ENCODE data around the gene F11. TPM values are rescaled to one million over a fixed set of nuclear protein-coding genes. Genes with fewer than 3 reads are reported as not detected.
"Not testable (repeated sequence)": the region's sequence is repeated elsewhere in the genome, so short reads cannot be mapped to it uniquely, and the experiment has no call there.

The F11 gene
- total RNA-seq, 2 donors from 2014 or later: not detected

- DNase-seq: no peak
- H3K36me3 Mint-ChIP-seq (ENCODE audit: insufficient read depth in 2 of 2): peaks cover 0 to under 1% of the 10 kb centered on the region in 2 donors
- H3K4me1 Mint-ChIP-seq (ENCODE audit: low read depth): no peaks in the 10 kb centered on the region
- no peaks in the 10 kb centered on the region for H3K27me3 Mint-ChIP-seq (ENCODE audit: low read depth)
- peaks cover 0 to 2% of the 10 kb centered on the region in 2 donors for H3K9me3 Mint-ChIP-seq
- no peak for ATAC-seq (replicated peaks in 1 of 2)
- no peak overlapping the region for H3K4me3 Mint-ChIP-seq
- no peak overlapping the region for H3K27ac Mint-ChIP-seq
These were observed 25.0 kb upstream of the F11 start for GRCh38 chr4:186240848-186241491.

GRCh38 chr4:186241616-186242015 lies 24.4 kb upstream of the F11 start:
- no peak for DNase-seq
- Mint-ChIP-seq H3K4me3 (no peak overlapping the region), H3K27ac (no peak overlapping the region), H3K9me3 (peaks cover 0 to 7% of the 10 kb centered on the region in 2 donors), H3K36me3 (ENCODE audit: insufficient read depth in 2 of 2) (peaks cover 0 to 7% of the 10 kb centered on the region in 2 donors), H3K27me3 (ENCODE audit: low read depth) (peaks cover 2% of the 10 kb centered on the region), H3K4me1 (ENCODE audit: low read depth) (no peaks in the 10 kb centered on the region)
- ATAC-seq (replicated peaks in 1 of 2): no peak

- not testable (repeated sequence) for H3K36me3 Mint-ChIP-seq (ENCODE audit: insufficient read depth in 2 of 2); H3K9me3 Mint-ChIP-seq; ATAC-seq (replicated peaks in 1 of 2); H3K27me3 Mint-ChIP-seq (ENCODE audit: low read depth); DNase-seq; H3K4me3 Mint-ChIP-seq; H3K4me1 Mint-ChIP-seq (ENCODE audit: low read depth); H3K27ac Mint-ChIP-seq
These were observed 24.0 kb upstream of the F11 start for GRCh38 chr4:186242031-186242430.

- Mint-ChIP-seq H3K27me3 (ENCODE audit: low read depth) (peaks cover 6% of the 10 kb centered on the region), H3K4me3 (no peak overlapping the region), H3K36me3 (ENCODE audit: insufficient read depth in 2 of 2) (peaks cover 0 to 7% of the 10 kb centered on the region in 2 donors), H3K27ac (no peak overlapping the region), H3K9me3 (peaks cover 0 to 7% of the 10 kb centered on the region in 2 donors), H3K4me1 (ENCODE audit: low read depth) (no peaks in the 10 kb centered on the region)
- ATAC-seq (replicated peaks in 1 of 2) (no peak), DNase-seq (no peak)
These were observed 22.7 kb upstream of the F11 start for GRCh38 chr4:186243331-186243730.

GRCh38 chr4:186244835-186245234 lies 21.2 kb upstream of the F11 start:
- ATAC-seq (replicated peaks in 1 of 2) (no peak), DNase-seq (no peak)
- H3K27me3 Mint-ChIP-seq (ENCODE audit: low read depth): peaks cover 6% of the 10 kb centered on the region
- peaks cover 0 to 7% of the 10 kb centered on the region in 2 donors for H3K9me3 Mint-ChIP-seq
- no peak overlapping the region for H3K4me3 Mint-ChIP-seq
- H3K36me3 Mint-ChIP-seq (ENCODE audit: insufficient read depth in 2 of 2): peaks cover 0 to 7% of the 10 kb centered on the region in 2 donors
- H3K4me1 Mint-ChIP-seq (ENCODE audit: low read depth): no peaks in the 10 kb centered on the region
- H3K27ac Mint-ChIP-seq: no peak overlapping the region

- not testable (repeated sequence) for ATAC-seq (replicated peaks in 1 of 2); H3K27ac Mint-ChIP-seq; H3K9me3 Mint-ChIP-seq; H3K27me3 Mint-ChIP-seq (ENCODE audit: low read depth); H3K4me1 Mint-ChIP-seq (ENCODE audit: low read depth); H3K36me3 Mint-ChIP-seq (ENCODE audit: insufficient read depth in 2 of 2); H3K4me3 Mint-ChIP-seq; DNase-seq
These were observed 18.8 kb upstream of the F11 start for GRCh38 chr4:186247062-186247752.

- H3K4me1 Mint-ChIP-seq (ENCODE audit: low read depth): no peaks in the 10 kb centered on the region
These were observed 17.3 kb upstream of the F11 start for GRCh38 chr4:186248643-186249042.

GRCh38 chr4:186249785-186250754 lies 15.9 kb upstream of the F11 start:
- no peak overlapping the region for H3K4me3 Mint-ChIP-seq
- H3K27ac Mint-ChIP-seq: no peak overlapping the region
- peaks cover 0 to 7% of the 10 kb centered on the region in 2 donors for H3K9me3 Mint-ChIP-seq
- DNase-seq: no peak
- H3K36me3 Mint-ChIP-seq (ENCODE audit: insufficient read depth in 2 of 2): peaks cover 0 to 7% of the 10 kb centered on the region in 2 donors
- no peak for ATAC-seq (replicated peaks in 1 of 2)
- H3K4me1 Mint-ChIP-seq (ENCODE audit: low read depth): no peaks in the 10 kb centered on the region
- peaks cover 6% of the 10 kb centered on the region for H3K27me3 Mint-ChIP-seq (ENCODE audit: low read depth)

More at GRCh38 chr4:186248643-186249042, 17.3 kb upstream of the F11 start:
- Mint-ChIP-seq H3K9me3 (peaks cover 0 to 7% of the 10 kb centered on the region in 2 donors), H3K36me3 (ENCODE audit: insufficient read depth in 2 of 2) (peaks cover 0 to 7% of the 10 kb centered on the region in 2 donors), H3K27ac (no peak overlapping the region), H3K4me3 (no peak overlapping the region), H3K27me3 (ENCODE audit: low read depth) (peaks cover 6% of the 10 kb centered on the region)
- ATAC-seq (replicated peaks in 1 of 2): no peak
- DNase-seq: no peak

GRCh38 chr4:186250760-186251159 lies 15.2 kb upstream of the F11 start:
- Mint-ChIP-seq H3K27ac (no peak overlapping the region), H3K4me3 (no peak overlapping the region), H3K4me1 (ENCODE audit: low read depth) (no peaks in the 10 kb centered on the region), H3K36me3 (ENCODE audit: insufficient read depth in 2 of 2) (peaks cover 0 to 7% of the 10 kb centered on the region in 2 donors), H3K9me3 (peaks cover 0 to 5% of the 10 kb centered on the region in 2 donors), H3K27me3 (ENCODE audit: low read depth) (peaks cover 6% of the 10 kb centered on the region)
- ATAC-seq (replicated peaks in 1 of 2) (no peak), DNase-seq (no peak)

- Mint-ChIP-seq H3K9me3 (no peaks in the 10 kb centered on the region), H3K27me3 (ENCODE audit: low read depth) (no peaks in the 10 kb centered on the region), H3K36me3 (ENCODE audit: insufficient read depth in 2 of 2) (no peaks in the 10 kb centered on the region), H3K27ac (no peak overlapping the region), H3K4me3 (no peak overlapping the region), H3K4me1 (ENCODE audit: low read depth) (no peaks in the 10 kb centered on the region)
- DNase-seq (no peak), ATAC-seq (replicated peaks in 1 of 2) (no peak)
These were observed 10.9 kb upstream of the F11 start for GRCh38 chr4:186255122-186255521.

GRCh38 chr4:186258216-186258811 lies 7.7 kb upstream of the F11 start:
- H3K9me3 Mint-ChIP-seq: no peaks in the 10 kb centered on the region
- DNase-seq: no peak
- no peaks in the 10 kb centered on the region for H3K27me3 Mint-ChIP-seq (ENCODE audit: low read depth)
- ATAC-seq (replicated peaks in 1 of 2): no peak
- no peaks in the 10 kb centered on the region for H3K36me3 Mint-ChIP-seq (ENCODE audit: insufficient read depth in 2 of 2)
- no peak overlapping the region for H3K27ac Mint-ChIP-seq
- no peaks in the 10 kb centered on the region for H3K4me1 Mint-ChIP-seq (ENCODE audit: low read depth)
- H3K4me3 Mint-ChIP-seq: no peak overlapping the region

- Mint-ChIP-seq H3K27me3 (ENCODE audit: low read depth) (peaks cover 7% of the 10 kb centered on the region), H3K4me1 (ENCODE audit: low read depth) (no peaks in the 10 kb centered on the region)
- ATAC-seq (replicated peaks in 1 of 2): no peak
These were observed 5.9 kb upstream of the F11 start for GRCh38 chr4:186260117-186260503.

More at GRCh38 chr4:186260117-186260503, 5.9 kb upstream of the F11 start:
- Mint-ChIP-seq H3K27ac (no peak overlapping the region), H3K36me3 (ENCODE audit: insufficient read depth in 2 of 2) (no peaks in the 10 kb centered on the region), H3K4me3 (no peak overlapping the region), H3K9me3 (no peaks in the 10 kb centered on the region)
- DNase-seq: no peak

Data from activated T-cell treated with anti-CD3 and anti-CD28 coated beads, Interleukin-2, amount 50 U/mL, for 72 hours (primary cell).